PC-3 (cell line): ENCODE data around the gene PLPP1. TPM values are rescaled to one million over a fixed set of nuclear protein-coding genes. Genes with fewer than 3 reads are reported as not detected.

Experiments
- ATAC-seq: fragments of 200-7000 bp; cut with Tn5 transposase; 2 replicates; pipeline ENCODE4 v1.9.1; 2020; ENCODE audit warnings: mild to moderate bottlenecking, moderate library complexity
- BruUV-seq: library from RNA; stranded (reverse); fragments of 400-500 nt; replicated peaks from 2 replicates; lab custom pipeline; 2021; lab: Mats Ljungman, UMichigan
- CTCF ChIA-PET: fragments of 300-600 bp; sonication (Branson Sonifier 250); formaldehyde crosslinking; loops from one replicate; lab custom pipeline; 2022; ENCODE audit warnings: antibody characterized with exemption; lab: Charles Lee
- POLR2A ChIA-PET: fragments of 300-600 bp; sonication (Branson Sonifier 250); formaldehyde crosslinking; loops from one replicate; lab custom pipeline; 2022; ENCODE audit warnings: antibody characterized with exemption; ENCODE audit not compliant: unreplicated experiment; lab: Charles Lee
- DNase-seq: peaks from one replicate; pipeline ENCODE4 v3.0.0-alpha.2; 2015
- H2AFZ ChIP-seq: fragments of 300-600 bp; sonication (generic); 2 replicates; pipeline ENCODE4 v1.6.0; 2016; ENCODE audit warnings: antibody characterized with exemption, low read length
- H3F3A ChIP-seq: fragments of 300-600 bp; sonication (generic); one replicate; pipeline ENCODE4 v1.6.0; 2017; ENCODE audit warnings: antibody characterized with exemption, low read length, control low read depth, mild to moderate bottlenecking; ENCODE audit not compliant: unreplicated experiment
- H3K27ac ChIP-seq: fragments of 300-600 bp; sonication (generic); 2 replicates; pipeline ENCODE4 v1.5.1; 2016; ENCODE audit warnings: mild to moderate bottlenecking, low read length
- H3K27me3 ChIP-seq: fragments of 300-600 bp; sonication (generic); 2 replicates; pipeline ENCODE4 v1.6.1; 2016; ENCODE audit warnings: low read length, mixed read lengths
- H3K36me3 ChIP-seq: fragments of 300-600 bp; sonication (generic); 2 replicates; pipeline ENCODE4 v1.6.1; 2016; ENCODE audit warnings: low read depth, mixed run types, low read length, mixed read lengths
- H3K4me1 ChIP-seq: fragments of 300-600 bp; sonication (generic); 2 replicates; pipeline ENCODE4 v1.5.1; 2016; ENCODE audit warnings: low read length; ENCODE audit not compliant: insufficient read depth
- H3K4me2 ChIP-seq: fragments of 300-600 bp; sonication (generic); 2 replicates; pipeline ENCODE4 v1.6.0; 2016; ENCODE audit warnings: low read length
- H3K4me3 ChIP-seq: fragments of 300-600 bp; sonication (generic); 2 replicates; pipeline ENCODE4 v1.5.1; 2016; ENCODE audit warnings: mild to moderate bottlenecking, low read length, mixed read lengths
- H3K79me2 ChIP-seq: fragments of 300-600 bp; sonication (generic); 2 replicates; pipeline ENCODE4 v1.6.1; 2017; ENCODE audit warnings: low read length, mixed read lengths
- H3K9ac ChIP-seq: fragments of 300-600 bp; sonication (generic); 2 replicates; pipeline ENCODE4 v1.6.0; 2016; ENCODE audit warnings: mild to moderate bottlenecking, low read length
- H3K9me2 ChIP-seq: fragments of 300-600 bp; sonication (generic); replicated peaks from 2 replicates; pipeline ENCODE4 v1.6.1; 2016; ENCODE audit warnings: mixed run types, low read length, mixed read lengths
- H3K9me3 ChIP-seq: fragments of 300-600 bp; sonication (generic); 2 replicates; pipeline ENCODE4 v1.6.1; 2016; ENCODE audit warnings: low read length, mixed read lengths
- H4K20me1 ChIP-seq: fragments of 300-600 bp; sonication (generic); 2 replicates; pipeline ENCODE4 v1.6.1; 2016; ENCODE audit warnings: low read length, mixed read lengths
- CTCF ChIP-seq: fragments of 300-600 bp; sonication (generic); conservative IDR thresholded peaks from 2 replicates; pipeline ENCODE4 v1.5.1; 2017; ENCODE audit warnings: antibody characterized with exemption, low read depth, mild to moderate bottlenecking, low read length
- EZH2 ChIP-seq: fragments of 300-600 bp; sonication (generic); IDR thresholded peaks from one replicate; pipeline ENCODE4 v1.6.1; 2017; ENCODE audit warnings: antibody characterized with exemption, mild to moderate bottlenecking, low read length; ENCODE audit not compliant: unreplicated experiment
- EZH2phosphoT487 ChIP-seq: fragments of 300-600 bp; sonication (generic); IDR thresholded peaks from 2 replicates; pipeline ENCODE4 v1.6.1; 2018; ENCODE audit warnings: mild to moderate bottlenecking, antibody characterized with exemption, low read length, borderline replicate concordance
- intact Hi-C: fragments of 100-400 bp; cut with micrococcal nuclease; formaldehyde crosslinking; loops from 2 replicates; pipeline ENCODE4 v1.9.0; 2023
- total RNA-seq: library from RNA; depleted of rRNA; stranded (reverse); fragments of >200 nt; gene quantifications from 2 replicates; pipeline ENCODE4 v1.2.3, GENCODE V29; 2014

The PLPP1 gene
- total RNA-seq, 1 experiment from 2014 or later: 16.2 TPM

GRCh38 chr5:55564721-55565120, 30.0 kb upstream of the PLPP1 start:
- intact Hi-C loops: no loop called here
- Histone ChIP-seq H3K4me2 (no peak overlapping the region), H3K27ac (no peak overlapping the region), H3K36me3 (no peaks in the 10 kb centered on the region), H3K79me2 (no peaks in the 10 kb centered on the region), H2AFZ (no peak overlapping the region), H4K20me1 (no peaks in the 10 kb centered on the region), H3K4me1 (no peaks in the 10 kb centered on the region), H3F3A (no peaks in the 10 kb centered on the region), H3K9me3 (no peaks in the 10 kb centered on the region), H3K27me3 (no peaks in the 10 kb centered on the region), H3K9ac (no peak overlapping the region), H3K4me3 (no peak overlapping the region), H3K9me2 (no peaks in the 10 kb centered on the region)
- DNase-seq: no peak
- ATAC-seq: no peak
- ChIA-PET CTCF (no interaction called here), POLR2A (interaction anchor here (0.7 kb wide), 1 partner anchor 14 kb away, joined by 3 read pairs; no protein-coding TSS in a partner anchor)
- BruUV-seq: no TSS peak
- no peak for TF ChIP-seq EZH2
- no peak for TF ChIP-seq CTCF
- no peak for TF ChIP-seq EZH2phosphoT487

- no peaks in the 10 kb centered on the region for H3K4me1 ChIP-seq
- H3F3A ChIP-seq: no peaks in the 10 kb centered on the region
- ChIA-PET CTCF (no interaction called here), POLR2A (no interaction called here)
- no peak for DNase-seq
- intact Hi-C loops: no loop called here
- no peak overlapping the region for H3K4me2 ChIP-seq
- no peaks in the 10 kb centered on the region for H3K9me3 ChIP-seq
- TF ChIP-seq EZH2phosphoT487 (no peak), EZH2 (no peak), CTCF (no peak)
- H3K79me2 ChIP-seq: no peaks in the 10 kb centered on the region
- no peaks in the 10 kb centered on the region for H3K36me3 ChIP-seq
- no peak overlapping the region for H3K9ac ChIP-seq
- no TSS peak for BruUV-seq
- no peak overlapping the region for H3K4me3 ChIP-seq
- H3K27ac ChIP-seq: no peak overlapping the region
- no peaks in the 10 kb centered on the region for H3K27me3 ChIP-seq
- no peaks in the 10 kb centered on the region for H3K9me2 ChIP-seq
- no peaks in the 10 kb centered on the region for H4K20me1 ChIP-seq
- no peak overlapping the region for H2AFZ ChIP-seq
- no peak for ATAC-seq
Measured at GRCh38 chr5:55558484-55558883, 23.7 kb upstream of the PLPP1 start.

GRCh38 chr5:55557123-55557522, 22.4 kb upstream of the PLPP1 start:
- POLR2A ChIA-PET: no interaction called here
- intact Hi-C loops: no loop called here
- ATAC-seq: no peak

More at GRCh38 chr5:55557123-55557522, 22.4 kb upstream of the PLPP1 start:
- Histone ChIP-seq H3K9me2 (no peaks in the 10 kb centered on the region), H3K27ac (no peak overlapping the region), H3K27me3 (no peaks in the 10 kb centered on the region), H4K20me1 (no peaks in the 10 kb centered on the region), H3K4me1 (no peaks in the 10 kb centered on the region), H3F3A (no peaks in the 10 kb centered on the region), H3K79me2 (no peaks in the 10 kb centered on the region), H3K4me2 (no peak overlapping the region), H3K36me3 (no peaks in the 10 kb centered on the region), H3K9ac (no peak overlapping the region), H2AFZ (no peak overlapping the region), H3K9me3 (no peaks in the 10 kb centered on the region), H3K4me3 (no peak overlapping the region)
- no TSS peak for BruUV-seq
- CTCF ChIA-PET: no interaction called here
- no peak for DNase-seq
- no peak for TF ChIP-seq EZH2phosphoT487
- TF ChIP-seq EZH2: no peak
- TF ChIP-seq CTCF: no peak
